K562 (cell line): ENCODE results near the gene DIAPH3. TPM values are rescaled to one million over a fixed set of nuclear protein-coding genes. Genes with fewer than 3 reads are reported as not detected.
"Not testable (repeated sequence)": the region's sequence is repeated elsewhere in the genome, so short reads cannot be mapped to it uniquely, and the experiment has no call there.

Experiments
- ATAC-seq: fragments of 200-7000 bp; cut with Tn5 transposase; 3 replicates; pipeline ENCODE4 v1.9.1; 2020; ENCODE audit warnings: moderate library complexity
- BruUV-seq: library from RNA; stranded (reverse); fragments of 400-500 nt; replicated peaks from 2 replicates; lab custom pipeline; 2021; lab: Mats Ljungman, UMichigan
- CTCF ChIA-PET: fragments of 300-600 bp; formaldehyde crosslinking; extraction: SDS; loops from one replicate; lab custom pipeline; 2021; ENCODE audit warnings: low intra/inter-chr PET ratio; lab: Yijun Ruan, JAX
- POLR2A ChIA-PET: fragments of 300-600, 350-650 bp; sonication (Branson Sonifier 250); formaldehyde crosslinking; extraction: SDS; loops from one replicate; lab custom pipeline; 2021; ENCODE audit warnings: antibody characterized with exemption, inconsistent platforms; lab: Yijun Ruan, JAX
- DNase-seq, 4 experiments: peaks; one replicate each; pipeline versions ENCODE4 v3.0.0 to v3.0.0-alpha.2; 2011 to 2018; ENCODE audit warnings: low spot score in 3 of 4, mixed read lengths in 3 of 4; ENCODE audit errors: extremely low read depth in 1 of 4
- FAIRE-seq: peaks from 2 replicates; lab custom pipeline; 2011; peaks lifted over from hg19 to GRCh38; lab: Jason Lieb, UNC
- H2AFZ ChIP-seq: 2 replicates; pipeline ENCODE4 v1.6.0; 2011; ENCODE audit warnings: low read depth, low read length, control low read depth, inconsistent platforms
- H3K27ac ChIP-seq: fragments of 200-600 bp; 3 replicates; pipeline ENCODE4 v1.8.0; 2011; ENCODE audit warnings: low read depth, mild to moderate bottlenecking, control low read depth, inconsistent platforms, low read length, moderate library complexity, mixed read lengths; ENCODE audit errors: extremely low read depth
- H3K27me3 ChIP-seq, 2 experiments: fragments of 300-600 bp in 1 of 2; 2 replicates in 1 of 2; 3 replicates in 1 of 2; pipeline versions ENCODE4 v1.6.0 to v1.8.0; 2011; ENCODE audit warnings: inconsistent platforms in 2 of 2, low read length in 2 of 2, mild to moderate bottlenecking in 1 of 2, mixed read lengths in 1 of 2, moderate library complexity in 1 of 2; ENCODE audit not compliant: control insufficient read depth in 2 of 2, insufficient read depth in 2 of 2
- H3K36me3 ChIP-seq: fragments of 300-600 bp; 3 replicates; pipeline ENCODE4 v1.8.0; 2011; ENCODE audit warnings: mild to moderate bottlenecking, low read length, inconsistent platforms; ENCODE audit not compliant: control insufficient read depth, insufficient read depth
- H3K4me1 ChIP-seq, 2 experiments: fragments of 200-600 bp in 1 of 2; replicated peaks in 1 of 2; 2 replicates in 1 of 2; 3 replicates in 1 of 2; pipeline versions ENCODE4 v1.5.1 to v1.8.0; 2011; ENCODE audit warnings: inconsistent platforms in 2 of 2, low read length in 2 of 2, mild to moderate bottlenecking in 1 of 2, mixed read lengths in 1 of 2, moderate library complexity in 1 of 2; ENCODE audit not compliant: control insufficient read depth in 2 of 2, insufficient read depth in 2 of 2
- H3K4me2 ChIP-seq: 2 replicates; pipeline ENCODE4 v1.6.1; 2011; ENCODE audit warnings: low read length, control low read depth, inconsistent platforms, mixed read lengths; ENCODE audit not compliant: insufficient read depth
- H3K4me3 ChIP-seq: fragments of 200-600 bp; sonication (generic), shearing (Covaris generic); 2 replicates; pipeline ENCODE4 v1.5.1; 2016; ENCODE audit warnings: control low read depth, inconsistent platforms
- H3K79me2 ChIP-seq: fragments of 200-600 bp; 3 replicates; pipeline ENCODE4 v1.8.0; 2011; ENCODE audit warnings: low read length, inconsistent platforms; ENCODE audit not compliant: control insufficient read depth, insufficient read depth
- H3K9ac ChIP-seq, 2 experiments: 2 replicates each; pipeline versions ENCODE4 v1.6.0 to v1.6.1; 2011; ENCODE audit warnings: low read depth in 2 of 2, low read length in 2 of 2, control low read depth in 1 of 2, inconsistent platforms in 1 of 2, mild to moderate bottlenecking in 1 of 2, mixed read lengths in 1 of 2; ENCODE audit not compliant: insufficient read depth in 1 of 2
- H3K9me1 ChIP-seq: one replicate; pipeline ENCODE4 v1.6.0; 2011; ENCODE audit warnings: inconsistent platforms, mild to moderate bottlenecking, low read length, moderate library complexity; ENCODE audit not compliant: control insufficient read depth, insufficient read depth
- H3K9me3 ChIP-seq: replicated peaks from 2 replicates; pipeline ENCODE4 v1.5.1; 2011; ENCODE audit warnings: low read depth, low read length, inconsistent platforms; ENCODE audit not compliant: control insufficient read depth, insufficient read depth
- H4K20me1 ChIP-seq: replicated peaks from 2 replicates; pipeline ENCODE4 v1.6.1; 2011; ENCODE audit warnings: low read length, inconsistent platforms, mixed read lengths; ENCODE audit not compliant: control insufficient read depth, insufficient read depth
- ARID2 ChIP-seq: fragments of 450-650 bp; IDR thresholded peaks from 2 replicates; pipeline ENCODE4 v1.6.1; 2017; ENCODE audit warnings: antibody characterized with exemption, mild to moderate bottlenecking
- BACH1 ChIP-seq: fragments of 200-800 bp; sonication (Bioruptor generic); IDR thresholded peaks from 2 replicates; pipeline ENCODE4 v1.6.1; 2016; ENCODE audit warnings: missing genetic modification characterization, missing compliant biosample characterization
- BRF1 ChIP-seq: IDR thresholded peaks from 3 replicates; pipeline ENCODE4 v1.6.1; 2011; ENCODE audit warnings: borderline replicate concordance, mild to moderate bottlenecking; ENCODE audit not compliant: insufficient read length; ENCODE audit errors: extremely low read depth
- FOXA3 ChIP-seq, 2 experiments: fragments of 450-650 bp in 1 of 2; sonication (generic) in 1 of 2; formaldehyde crosslinking; IDR thresholded peaks in 1 of 2; conservative IDR thresholded peaks in 1 of 2; 2 replicates each; pipeline versions ENCODE4 v1.4.0 to v1.8.0; 2020 to 2022; ENCODE audit warnings: mild to moderate bottlenecking in 2 of 2, missing genetic modification reagents in 1 of 2
- IFI16 ChIP-seq: fragments of 250-450 bp; sonication (Bioruptor Pico); IDR thresholded peaks from 2 replicates; pipeline ENCODE4 v2.1.2; 2022; ENCODE audit warnings: mild to moderate bottlenecking, inconsistent platforms
- KAT2B ChIP-seq: IDR thresholded peaks from one replicate; pipeline ENCODE4 v1.6.1; 2012; ENCODE audit warnings: low read depth, mild to moderate bottlenecking, control low read depth, inconsistent platforms, low read length, moderate library complexity
- MAFG ChIP-seq: fragments of 450-650 bp; conservative IDR thresholded peaks from 2 replicates; pipeline ENCODE4 v1.6.1; 2016; ENCODE audit warnings: missing genetic modification characterization, missing compliant biosample characterization
- PHB2 ChIP-seq: fragments of 450-650 bp; IDR thresholded peaks from 2 replicates; pipeline ENCODE4 v1.6.1; 2017; ENCODE audit warnings: low read depth
- POLR2G ChIP-seq: fragments of 200-400 bp; formaldehyde crosslinking; IDR thresholded peaks from 2 replicates; pipeline ENCODE4 v1.6.1; 2017; ENCODE audit warnings: low read depth, mild to moderate bottlenecking, antibody characterized with exemption, low read length, moderate library complexity
- SMAD1 ChIP-seq: fragments of 150-350 bp; IDR thresholded peaks from 2 replicates; pipeline ENCODE4 v1.6.1; 2014; ENCODE audit warnings: low read length, low read depth; ENCODE audit not compliant: partially characterized antibody
- SRSF1 ChIP-seq: fragments of 200-400 bp; formaldehyde crosslinking; IDR thresholded peaks from 2 replicates; pipeline ENCODE4 v1.6.1; 2017; ENCODE audit warnings: mild to moderate bottlenecking, low read depth, low read length, moderate library complexity
- XRCC5 ChIP-seq: fragments of 200-400 bp; formaldehyde crosslinking; IDR thresholded peaks from 2 replicates; pipeline ENCODE4 v1.6.1; 2017; ENCODE audit warnings: low read depth, mild to moderate bottlenecking, low read length
- ZFP1 ChIP-seq: fragments of 450-650 bp; formaldehyde crosslinking; IDR thresholded peaks from 2 replicates; pipeline ENCODE4 v1.4.0; 2020; ENCODE audit warnings: mild to moderate bottlenecking, mixed read lengths
- WGBS: fragments of 100-300 bp; shearing (Covaris generic); methylation state at CpG from one replicate; pipeline ENCODE4 v1.1.6; 2016; ENCODE audit warnings: low coverage, mixed read lengths; ENCODE audit not compliant: insufficient coverage; ENCODE audit errors: missing lambda C conversion rate; 5-methylcytosine and 5-hydroxymethylcytosine counted together
- in situ Hi-C: fragments of 300-500 bp; cut with MboI; formaldehyde crosslinking; loops from 4 replicates; pipeline ENCODE4 v1.15.0; 2018; ENCODE audit warnings: inconsistent platforms, mixed read lengths
- intact Hi-C: fragments of 100-400 bp; cut with micrococcal nuclease; formaldehyde crosslinking; loops from 2 replicates; pipeline ENCODE4 v1.14.2; 2022
- polyA plus RNA-seq, 8 experiments: library from polyadenylated mRNA; depleted of rRNA in 4 of 8; stranded (reverse) in 5 of 8; unstranded in 3 of 8; fragments of >200 nt; fragmentation: Nextera tagmentation in 2 of 8; fragmentation: Illumina TruSeq in 1 of 8; extraction: Ambion mirVana in 2 of 8; extraction: Trizol in 1 of 8; gene quantifications; 2 replicates each; pipeline versions ENCODE4 v1.2.1 to v1.2.3, GENCODE V29; 2011 to 2014; ENCODE audit warnings: inconsistent platforms in 1 of 8, missing spikeins in 1 of 8
- total RNA-seq, 7 experiments: library from RNA; depleted of rRNA in 6 of 7; stranded (reverse); fragments of >200 nt in 6 of 7; fragmentation: Illumina TruSeq in 2 of 7; extraction: Trizol in 2 of 7; gene quantifications; 2 replicates each; pipeline versions ENCODE4 v1.2.1 to v1.2.3, GENCODE V29; 2011 to 2021; ENCODE audit warnings: low replicate concordance in 1 of 7
- TF ChIP-seq, protein P1 (sequence below): fragments of 250-450 bp; sonication (Bioruptor Pico); IDR thresholded peaks from 2 replicates; pipeline ENCODE4 v1.5.0; 2020; ENCODE audit warnings: mild to moderate bottlenecking

DIAPH3 gene
- total and polyA plus RNA-seq, 9 of the 15 experiments (the other 6 are each of a cell fraction or from before 2014, with no cell fraction given) = 9.0 to 18.7 (median 14.7) TPM

GRCh38 chr13:60201286-60201685, 37.6 kb upstream of the DIAPH3 start:
- POLR2A ChIA-PET = no interaction called here

DNA sequence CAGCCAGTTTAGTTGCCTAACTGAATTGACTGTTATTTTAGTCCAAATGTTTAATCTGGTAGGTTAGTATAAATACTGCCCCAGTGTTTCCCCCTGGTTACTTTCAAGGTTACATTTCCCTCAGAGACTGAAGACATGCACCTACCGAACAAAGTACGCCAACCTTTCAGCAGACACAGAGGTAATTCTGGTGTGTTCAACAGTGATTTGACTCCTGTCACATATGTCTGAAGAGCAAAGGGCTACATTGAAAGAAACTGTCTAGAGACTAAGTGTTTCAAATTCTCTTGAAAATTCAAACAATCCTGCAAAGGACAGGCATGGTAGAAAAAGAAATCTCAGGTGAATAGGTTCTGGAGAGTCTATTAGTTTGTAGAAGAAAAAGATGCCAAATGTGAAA, 32.2 kb upstream of the DIAPH3 start:
- POLR2A ChIA-PET, H3K27me3 ChIP-seq, H3K79me2 ChIP-seq, H4K20me1 ChIP-seq, in situ Hi-C loops, BruUV-seq, H3K9ac ChIP-seq, H3K9me1 ChIP-seq, ATAC-seq, CTCF ChIA-PET, H3K4me2 ChIP-seq, H3K9me3 ChIP-seq, FAIRE-seq, H3K36me3 ChIP-seq, intact Hi-C loops, DNase-seq, H3K27ac ChIP-seq, H3K4me1 ChIP-seq, H2AFZ ChIP-seq, H3K4me3 ChIP-seq: not testable (repeated sequence)
- WGBS = 67% methylated on average over 2 of the region's 2 CpGs

More at GRCh38 chr13:60201286-60201685, 37.6 kb upstream of the DIAPH3 start:
- DNase-seq (no peak), ATAC-seq (no peak), FAIRE-seq (no peak)
- CTCF ChIA-PET = no interaction called here
- no peaks in the 10 kb centered on the region for H3K27me3 ChIP-seq
- TF ChIP-seq SMAD1 (no peak), KAT2B (no peak), MAFG (no peak), ARID2 (no peak), FOXA3 (CRISPR knock-in tag; conservative IDR thresholded peaks at IDR 0.05 in 1 of 2, IDR thresholded peaks at IDR 0.05 in 1 of 2) (no peak), XRCC5 (no peak), BRF1 (no peak), SRSF1 (no peak), PHB2 (no peak), ZFP1 (CRISPR knock-in tag) (no peak), BACH1 (tag) (no peak), POLR2G (no peak), IFI16 (CRISPR knock-in tag) (no peak)
- TF ChIP-seq, protein P1, sequence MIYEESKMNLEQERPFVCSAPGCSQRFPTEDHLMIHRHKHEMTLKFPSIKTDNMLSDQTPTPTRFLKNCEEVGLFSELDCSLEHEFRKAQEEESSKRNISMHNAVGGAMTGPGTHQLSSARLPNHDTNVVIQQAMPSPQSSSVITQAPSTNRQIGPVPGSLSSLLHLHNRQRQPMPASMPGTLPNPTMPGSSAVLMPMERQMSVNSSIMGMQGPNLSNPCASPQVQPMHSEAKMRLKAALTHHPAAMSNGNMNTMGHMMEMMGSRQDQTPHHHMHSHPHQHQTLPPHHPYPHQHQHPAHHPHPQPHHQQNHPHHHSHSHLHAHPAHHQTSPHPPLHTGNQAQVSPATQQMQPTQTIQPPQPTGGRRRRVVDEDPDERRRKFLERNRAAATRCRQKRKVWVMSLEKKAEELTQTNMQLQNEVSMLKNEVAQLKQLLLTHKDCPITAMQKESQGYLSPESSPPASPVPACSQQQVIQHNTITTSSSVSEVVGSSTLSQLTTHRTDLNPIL (CRISPR knock-in tag) = no peak
- no TSS peak for BruUV-seq
- in situ Hi-C loops (no loop called here), intact Hi-C loops (no loop called here)
- no peak overlapping the region for H3K27ac ChIP-seq
- no peaks in the 10 kb centered on the region for H3K9me1 ChIP-seq
- H3K79me2 ChIP-seq = no peaks in the 10 kb centered on the region
- peaks cover 4 to 7% of the 10 kb centered on the region in 2 experiments; a peak in 3 of 5 replicates for H3K4me1 ChIP-seq
- H3K9ac ChIP-seq = no peak overlapping the region
- H3K36me3 ChIP-seq = no peaks in the 10 kb centered on the region
- no peaks in the 10 kb centered on the region for H4K20me1 ChIP-seq
- H3K4me2 ChIP-seq = no peak overlapping the region
- no peaks in the 10 kb centered on the region for H3K9me3 ChIP-seq
- no peak overlapping the region for H2AFZ ChIP-seq
- H3K4me3 ChIP-seq = no peak overlapping the region
